H1 (cell line): Measurements from ENCODE around the gene DCDC2C. TPM values are rescaled to one million over a fixed set of nuclear protein-coding genes. Genes with fewer than 3 reads are reported as not detected.
A peak's percentile ranks its signal among the peaks of the same experiment; 100 is the strongest.

Experiments
- CTCF ChIA-PET: fragments of 300-600 bp; sonication (Branson Sonifier 250); formaldehyde crosslinking; loops from one replicate; lab custom pipeline; 2021; ENCODE audit not compliant: partially characterized antibody; lab: Charles Lee
- POLR2A ChIA-PET: fragments of 300-600 bp; sonication (Branson Sonifier 250); formaldehyde crosslinking; loops from one replicate; lab custom pipeline; 2021; ENCODE audit warnings: inconsistent platforms; ENCODE audit not compliant: partially characterized antibody; lab: Charles Lee
- DNase-seq, 2 experiments: peaks; one replicate each; pipeline versions ENCODE4 v3.0.0 to v3.0.0-alpha.2; 2010 to 2022; ENCODE audit warnings: low spot score in 2 of 2, low read depth in 1 of 2, mixed read lengths in 1 of 2
- FAIRE-seq: peaks from 2 replicates; lab custom pipeline; 2011; peaks lifted over from hg19 to GRCh38; lab: Jason Lieb, UNC
- H2AFZ ChIP-seq: 2 replicates; pipeline ENCODE4 v1.8.1; 2012; ENCODE audit warnings: low read length, inconsistent platforms
- H2AK5ac ChIP-seq: 2 replicates; pipeline ENCODE4 v1.6.1; 2013; ENCODE audit warnings: low read depth, low read length
- H2BK120ac ChIP-seq: replicated peaks from 2 replicates; pipeline ENCODE3; 2013; ENCODE audit warnings: low read depth, low read length, inconsistent platforms
- H2BK12ac ChIP-seq: 2 replicates; pipeline ENCODE4 v1.6.1; 2013; ENCODE audit warnings: low read depth, low read length
- H2BK15ac ChIP-seq: 2 replicates; pipeline ENCODE4 v1.6.1; 2013; ENCODE audit warnings: low read length
- H2BK20ac ChIP-seq: 2 replicates; pipeline ENCODE4 v1.6.1; 2013; ENCODE audit warnings: low read length
- H2BK5ac ChIP-seq: 2 replicates; pipeline ENCODE4 v1.6.1; 2013; ENCODE audit warnings: low read depth, low read length
- H3K14ac ChIP-seq: 2 replicates; pipeline ENCODE4 v1.6.1; 2013; ENCODE audit warnings: inconsistent platforms; ENCODE audit not compliant: insufficient read length
- H3K18ac ChIP-seq: 2 replicates; pipeline ENCODE4 v1.6.1; 2013; ENCODE audit warnings: low read length; ENCODE audit errors: extremely low read depth
- H3K23ac ChIP-seq: 2 replicates; pipeline ENCODE4 v1.6.1; 2013; ENCODE audit warnings: inconsistent platforms; ENCODE audit not compliant: insufficient read length
- H3K23me2 ChIP-seq: 2 replicates; pipeline ENCODE4 v1.6.1; 2013; ENCODE audit warnings: low read depth, low read length
- H3K27ac ChIP-seq: 2 replicates; pipeline ENCODE4 v1.6.1; 2011; ENCODE audit warnings: low read depth, low read length, inconsistent platforms
- H3K27me3 ChIP-seq, 4 experiments: replicated peaks in 1 of 4; 1 replicate in 1 of 4; 2 replicates in 3 of 4; pipeline versions ENCODE4 v1.6.1 to v1.8.1; 2011 to 2013; ENCODE audit warnings: low read length in 3 of 4, mild to moderate bottlenecking in 3 of 4, inconsistent platforms in 2 of 4, mixed read lengths in 2 of 4, moderate library complexity in 1 of 4; ENCODE audit not compliant: control insufficient read depth in 3 of 4, insufficient read depth in 3 of 4; ENCODE audit errors: extremely low read depth in 1 of 4
- H3K36me3 ChIP-seq, 4 experiments: 2 replicates each; pipeline versions ENCODE4 v1.6.1 to v1.8.1; 2011 to 2013; ENCODE audit warnings: mild to moderate bottlenecking in 4 of 4, low read length in 3 of 4, moderate library complexity in 2 of 4, control low read depth in 1 of 4, inconsistent platforms in 1 of 4; ENCODE audit not compliant: insufficient read depth in 4 of 4, control insufficient read depth in 2 of 4
- H3K4ac ChIP-seq: replicated peaks from 2 replicates; pipeline ENCODE3; 2013; ENCODE audit warnings: low read length, low read depth, mixed read lengths, inconsistent platforms; ENCODE audit not compliant: insufficient read length
- H3K4me1 ChIP-seq, 4 experiments: replicated peaks in 1 of 4; 1 replicate in 1 of 4; 2 replicates in 3 of 4; pipeline versions ENCODE4 v1.6.1 to v1.8.1; 2011 to 2013; ENCODE audit warnings: low read length in 3 of 4, inconsistent platforms in 2 of 4, mixed read lengths in 1 of 4; ENCODE audit not compliant: insufficient read depth in 4 of 4, control insufficient read depth in 3 of 4
- H3K4me2 ChIP-seq, 2 experiments: 2 replicates each; pipeline versions ENCODE4 v1.6.1 to v1.8.1; 2011 to 2013; ENCODE audit warnings: low read depth in 2 of 2, low read length in 2 of 2, control low read depth in 1 of 2, inconsistent platforms in 1 of 2, mild to moderate bottlenecking in 1 of 2; ENCODE audit not compliant: insufficient read depth in 1 of 2
- H3K4me3 ChIP-seq, 4 experiments: fragments of 200-600, 300-600 bp in 1 of 4; sonication (generic), shearing (Covaris generic), sonication (Bioruptor Twin) in 1 of 4; 2 replicates each; pipeline versions ENCODE4 v1.5.1 to v1.8.1; 2011 to 2016; ENCODE audit warnings: low read length in 4 of 4, low read depth in 3 of 4, control low read depth in 2 of 4, inconsistent platforms in 2 of 4, mild to moderate bottlenecking in 2 of 4, mixed read lengths in 1 of 4, moderate library complexity in 1 of 4; ENCODE audit not compliant: insufficient read depth in 2 of 4; ENCODE audit errors: extremely low read depth in 1 of 4
- H3K56ac ChIP-seq: replicated peaks from 2 replicates; pipeline ENCODE3; 2013; ENCODE audit warnings: low read depth, mild to moderate bottlenecking, mixed read lengths, low read length, inconsistent platforms; ENCODE audit not compliant: insufficient read length
- H3K79me1 ChIP-seq: 2 replicates; pipeline ENCODE4 v1.6.1; 2013; ENCODE audit warnings: low read depth, low read length, control low read depth
- H3K79me2 ChIP-seq, 2 experiments: 2 replicates each; pipeline versions ENCODE4 v1.6.1 to v1.8.1; 2012 to 2013; ENCODE audit warnings: low read length in 2 of 2, mild to moderate bottlenecking in 2 of 2, inconsistent platforms in 1 of 2; ENCODE audit not compliant: insufficient read depth in 2 of 2, control insufficient read depth in 1 of 2
- H3K9ac ChIP-seq, 4 experiments: replicated peaks in 1 of 4; 1 replicate in 1 of 4; 2 replicates in 3 of 4; pipeline versions ENCODE4 v1.6.1 to v1.8.1; 2011 to 2013; ENCODE audit warnings: low read depth in 3 of 4, low read length in 3 of 4, control low read depth in 2 of 4, mild to moderate bottlenecking in 2 of 4, moderate library complexity in 2 of 4, inconsistent platforms in 1 of 4; ENCODE audit errors: extremely low read depth in 1 of 4
- H3K9me3 ChIP-seq, 2 experiments: 2 replicates each; pipeline versions ENCODE4 v1.6.1 to v1.8.1; 2012 to 2013; ENCODE audit warnings: mild to moderate bottlenecking in 2 of 2, moderate library complexity in 2 of 2, control low read depth in 1 of 2, inconsistent platforms in 1 of 2, low read depth in 1 of 2, low read length in 1 of 2, mixed read lengths in 1 of 2; ENCODE audit not compliant: insufficient read depth in 2 of 2
- H4K20me1 ChIP-seq, 2 experiments: replicated peaks in 1 of 2; 2 replicates each; pipeline versions ENCODE3 to v1.8.1; 2011 to 2013; ENCODE audit warnings: inconsistent platforms in 2 of 2, low read length in 2 of 2, mild to moderate bottlenecking in 1 of 2; ENCODE audit not compliant: insufficient read depth in 2 of 2, control insufficient read depth in 1 of 2
- H4K5ac ChIP-seq: 2 replicates; pipeline ENCODE4 v1.6.1; 2013; ENCODE audit warnings: low read length, low read depth, mixed read lengths, inconsistent platforms; ENCODE audit not compliant: insufficient read length
- H4K8ac ChIP-seq: 2 replicates; pipeline ENCODE4 v1.8.0; 2013; ENCODE audit warnings: mild to moderate bottlenecking, moderate library complexity, low read length, inconsistent platforms; ENCODE audit not compliant: insufficient read depth; ENCODE audit errors: extremely low read depth
- H4K91ac ChIP-seq: replicated peaks from 2 replicates; pipeline ENCODE3; 2013; ENCODE audit warnings: low read length, mixed read lengths, inconsistent platforms; ENCODE audit not compliant: insufficient read length
- BRCA1 ChIP-seq: IDR thresholded peaks from 2 replicates; pipeline ENCODE4 v1.6.1; 2012; ENCODE audit warnings: low read depth, low read length, improper control_type of control experiment
- CBX5 ChIP-seq: fragments of 300-800, 300-1000 bp; sonication (generic); IDR thresholded peaks from 2 replicates; pipeline ENCODE4 v1.7.1; 2016; ENCODE audit warnings: antibody characterized with exemption, low read length, low read depth
- CHD1 ChIP-seq: IDR thresholded peaks from 2 replicates; pipeline ENCODE4 v1.6.1; 2012; ENCODE audit warnings: low read depth, low read length, improper control_type of control experiment
- FOSL1 ChIP-seq: IDR thresholded peaks from 2 replicates; pipeline ENCODE4 v1.6.1; 2011; ENCODE audit warnings: mild to moderate bottlenecking, low read depth, low read length, moderate library complexity; ENCODE audit not compliant: insufficient read depth
- GABPA ChIP-seq: IDR thresholded peaks from 2 replicates; pipeline ENCODE4 v1.6.1; 2011; ENCODE audit warnings: mild to moderate bottlenecking, low read length, moderate library complexity, borderline replicate concordance; ENCODE audit not compliant: insufficient read depth
- GTF2F1 ChIP-seq: IDR thresholded peaks from 2 replicates; pipeline ENCODE4 v1.6.1; 2012; ENCODE audit warnings: low read depth, low read length, improper control_type of control experiment, borderline replicate concordance
- JUN ChIP-seq: IDR thresholded peaks from 2 replicates; pipeline ENCODE4 v1.6.1; 2011; ENCODE audit warnings: low read depth, mild to moderate bottlenecking, improper control_type of control experiment, low read length
- POU5F1 ChIP-seq: IDR thresholded peaks from 2 replicates; pipeline ENCODE4 v1.6.1; 2011; ENCODE audit warnings: low read depth, mild to moderate bottlenecking, low read length, moderate library complexity
- SAP30 ChIP-seq: fragments of 300-600 bp; sonication (generic); IDR thresholded peaks from 2 replicates; pipeline ENCODE4 v1.7.1; 2012; ENCODE audit warnings: low read length, moderate library complexity, mild to moderate bottlenecking, inconsistent platforms; ENCODE audit not compliant: insufficient read depth, insufficient replicate concordance
- SP2 ChIP-seq: IDR thresholded peaks from 2 replicates; pipeline ENCODE4 v1.6.1; 2012; ENCODE audit warnings: mild to moderate bottlenecking, low read length, inconsistent platforms
- SUZ12 ChIP-seq: fragments of 200-600 bp; sonication (generic); IDR thresholded peaks from 2 replicates; pipeline ENCODE4 v1.6.1; 2012; ENCODE audit warnings: mild to moderate bottlenecking, inconsistent platforms, low read length, moderate library complexity, mixed read lengths
- TAF1 ChIP-seq: IDR thresholded peaks from 2 replicates; pipeline ENCODE4 v1.6.1; 2011; ENCODE audit warnings: mild to moderate bottlenecking, low read depth, low read length
- YY1 ChIP-seq: IDR thresholded peaks from 2 replicates; pipeline ENCODE4 v1.6.1; 2011; ENCODE audit warnings: low read depth, mild to moderate bottlenecking, low read length
- ZNF274 ChIP-seq: IDR thresholded peaks from 2 replicates; pipeline ENCODE4 v1.7.0; 2012; ENCODE audit warnings: low read length, borderline replicate concordance; ENCODE audit errors: extremely low read depth
- WGBS, 2 experiments: shearing (Covaris generic) in 1 of 2; methylation state at CpG; one replicate each; pipeline versions ENCODE4 v1.1.6 to v1.1.7; 2013 to 2015; ENCODE audit warnings: low lambda C conversion rate in 2 of 2, mixed read lengths in 2 of 2, inconsistent platforms in 1 of 2, low coverage in 1 of 2, missing lambda C conversion rate in 1 of 2; ENCODE audit not compliant: insufficient replicate concordance in 2 of 2, insufficient coverage in 1 of 2, insufficient read length in 1 of 2; ENCODE audit errors: extremely low coverage in 1 of 2, missing lambda C conversion rate in 1 of 2; 5-methylcytosine and 5-hydroxymethylcytosine counted together
- polyA plus RNA-seq, 7 experiments: library from polyadenylated mRNA; depleted of rRNA in 3 of 7; stranded (reverse) in 5 of 7; unstranded in 2 of 7; fragments of >200 nt in 5 of 7; fragments of 200-250 nt in 2 of 7; gene quantifications; 1 replicate in 5 of 7; 2 replicates in 1 of 7; 4 replicates in 1 of 7; pipeline versions ENCODE4 v1.2.1 to v1.2.3, GENCODE V29; 2011 to 2013; ENCODE audit warnings: missing spikeins in 2 of 7, mixed read lengths in 2 of 7
- total RNA-seq: library from RNA; stranded (reverse); fragmentation: NEBNext Ultra II Directional; extraction: Animal tissue kit (Norgen Biotek cat#: 25700); gene quantifications from 2 replicates; pipeline ENCODE4 v1.2.1, GENCODE V29; 2021

DCDC2C gene
- total and polyA plus RNA-seq, 2 of the 8 experiments (the other 6 are each of a cell fraction or from before 2014, with no cell fraction given) = 0.50 TPM; not detected in 1

DNA sequence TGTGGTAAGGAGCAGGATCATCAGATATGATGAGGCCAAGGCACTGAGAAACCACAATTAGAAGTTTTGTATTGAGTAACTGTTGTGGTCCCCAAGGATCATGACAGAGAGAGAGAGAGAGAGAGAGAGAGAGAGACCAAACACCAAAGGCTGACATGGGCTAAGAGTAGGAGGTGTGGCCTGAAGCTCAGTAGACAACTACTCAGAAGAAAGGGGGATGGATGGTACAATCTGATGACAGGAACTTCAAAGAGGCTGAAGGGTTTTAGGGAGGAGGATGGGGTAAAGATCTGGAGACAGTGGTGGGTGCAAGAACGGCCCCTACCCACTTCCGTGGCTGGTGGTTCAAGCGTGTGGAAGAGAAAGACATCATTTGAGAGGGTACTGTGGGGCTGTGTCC is 135.0 kb downstream of the DCDC2C start:
- Histone ChIP-seq H3K4me3 (no peak overlapping the region), H2AK5ac (no peak overlapping the region), H3K4me2 (no peak overlapping the region), H2BK120ac (no peak overlapping the region), H3K23me2 (no peaks in the 10 kb centered on the region), H2BK20ac (no peak overlapping the region), H3K9ac (no peak overlapping the region), H3K14ac (no peak overlapping the region), H3K36me3 (no peaks in the 10 kb centered on the region), H2BK5ac (no peak overlapping the region), H2AFZ (0 out of 2 replicates have a peak overlapping the region, but pooled peaks have one; percentile 32), H4K20me1 (no peaks in the 10 kb centered on the region), H4K5ac (no peak overlapping the region), H3K9me3 (no peaks in the 10 kb centered on the region), H3K4me1 (peaks cover 0 to 3% (median 0%) of the 10 kb centered on the region in 4 experiments; a peak in 1 of 7 replicates), H3K27me3 (peaks cover 0 to 1% (median 0%) of the 10 kb centered on the region in 4 experiments; a peak in 1 of 7 replicates), H3K56ac (no peak overlapping the region), H4K91ac (no peak overlapping the region), H3K79me1 (no peaks in the 10 kb centered on the region), H4K8ac (no peak overlapping the region), H2BK15ac (no peak overlapping the region), H3K79me2 (no peaks in the 10 kb centered on the region), H3K23ac (no peak overlapping the region), H3K18ac (no peak overlapping the region), H3K27ac (no peak overlapping the region), H3K4ac (no peak overlapping the region), H2BK12ac (no peak overlapping the region)
- WGBS, 2 experiments = 77% methylated on average over 3 of the region's 3 CpGs; no CpG with 5 or more reads in 1 of the 2 experiments
- CTCF ChIA-PET = interaction anchor here (4.7 kb wide), 1 partner anchor 12 kb away, joined by 24 read pairs; no protein-coding TSS in a partner anchor
- no peak for FAIRE-seq
- POLR2A ChIA-PET = no interaction called here
- DNase-seq = no peak
- TF ChIP-seq TAF1 (no peak), POU5F1 (no peak), YY1 (no peak), BRCA1 (no peak), CBX5 (no peak), FOSL1 (no peak), SUZ12 (no peak), GTF2F1 (no peak), SP2 (no peak), GABPA (no peak), CHD1 (no peak), JUN (no peak), ZNF274 (no peak), SAP30 (no peak)
